Measurements from ENCODE around the gene NIT1.

NIT1 gene

GRCh38 chr1:161117759-161118581, at the start of gene NIT1, which contains the start of gene PFDN2:
TSS of gene NIT1 (plus strand) at chr1:161118105. CDS start at chr1:161118177, 72 bp downstream.
TSS of gene PFDN2 (minus strand) at chr1:161118037. CDS start at chr1:161118026, 11 bp downstream.
- peak; percentile 89 for DNase-seq

- peak; percentile 68 for DNase-seq
These were observed 49.3 kb upstream of the NIT1 start for GRCh38 chr1:161068306-161069234.

- DNase-seq, result no peak
These were observed 48.7 kb upstream of the NIT1 start for GRCh38 chr1:161069241-161069640.

GRCh38 chr1:161069731-161070270, 48.1 kb upstream of the NIT1 start, which contains the start of gene ARHGAP30:
TSS of gene ARHGAP30 (minus strand) at chr1:161069891. CDS start at chr1:161069624, 267 bp downstream.
- DNase-seq, result peak; percentile 68

- no peak for DNase-seq
These were observed 47.1 kb upstream of the NIT1 start for GRCh38 chr1:161070761-161071160.

- DNase-seq, result peak; percentile 50
These were observed 46.0 kb upstream of the NIT1 start for GRCh38 chr1:161071886-161072371.

GRCh38 chr1:161072751-161073449, 45.0 kb upstream of the NIT1 start:
- no peak for DNase-seq

GRCh38 chr1:161073474-161074121, 44.3 kb upstream of the NIT1 start:
- no peak for DNase-seq

- DNase-seq, result no peak
These were observed 43.1 kb upstream of the NIT1 start for GRCh38 chr1:161074676-161075368.

- no peak for DNase-seq
These were observed 41.5 kb upstream of the NIT1 start for GRCh38 chr1:161076410-161076809.

- DNase-seq, result no peak
These were observed 40.5 kb upstream of the NIT1 start for GRCh38 chr1:161077426-161077825.

- DNase-seq, result no peak
These were observed 38.3 kb upstream of the NIT1 start for GRCh38 chr1:161079436-161080110.

- no peak for DNase-seq
These were observed 37.2 kb upstream of the NIT1 start for GRCh38 chr1:161080441-161081405.

GRCh38 chr1:161081519-161081918, 36.4 kb upstream of the NIT1 start:
- DNase-seq, result no peak

GRCh38 chr1:161082483-161082882, 35.4 kb upstream of the NIT1 start:
- no peak for DNase-seq

GRCh38 chr1:161082996-161083747, 34.7 kb upstream of the NIT1 start:
- no peak for DNase-seq

- no peak for DNase-seq
These were observed 33.9 kb upstream of the NIT1 start for GRCh38 chr1:161083748-161084596.

GRCh38 chr1:161084597-161084988, 33.3 kb upstream of the NIT1 start:
- no peak for DNase-seq

Data from activated naive CD4-positive, alpha-beta T cell treated with anti-CD3 and anti-CD28 coated beads, Interleukin-2, amount 50 U/mL, for 16 hours (primary cell).